ENCODE measurements around the gene TTC7B.

Gene TTC7B

GRCh38 chr14:90813442-90813841, 2.8 kb downstream of the TTC7B start:
- TF ChIP-seq, protein P1, sequence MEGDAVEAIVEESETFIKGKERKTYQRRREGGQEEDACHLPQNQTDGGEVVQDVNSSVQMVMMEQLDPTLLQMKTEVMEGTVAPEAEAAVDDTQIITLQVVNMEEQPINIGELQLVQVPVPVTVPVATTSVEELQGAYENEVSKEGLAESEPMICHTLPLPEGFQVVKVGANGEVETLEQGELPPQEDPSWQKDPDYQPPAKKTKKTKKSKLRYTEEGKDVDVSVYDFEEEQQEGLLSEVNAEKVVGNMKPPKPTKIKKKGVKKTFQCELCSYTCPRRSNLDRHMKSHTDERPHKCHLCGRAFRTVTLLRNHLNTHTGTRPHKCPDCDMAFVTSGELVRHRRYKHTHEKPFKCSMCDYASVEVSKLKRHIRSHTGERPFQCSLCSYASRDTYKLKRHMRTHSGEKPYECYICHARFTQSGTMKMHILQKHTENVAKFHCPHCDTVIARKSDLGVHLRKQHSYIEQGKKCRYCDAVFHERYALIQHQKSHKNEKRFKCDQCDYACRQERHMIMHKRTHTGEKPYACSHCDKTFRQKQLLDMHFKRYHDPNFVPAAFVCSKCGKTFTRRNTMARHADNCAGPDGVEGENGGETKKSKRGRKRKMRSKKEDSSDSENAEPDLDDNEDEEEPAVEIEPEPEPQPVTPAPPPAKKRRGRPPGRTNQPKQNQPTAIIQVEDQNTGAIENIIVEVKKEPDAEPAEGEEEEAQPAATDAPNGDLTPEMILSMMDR (IDR thresholded peaks at IDR 0.05), result no peak

DNA sequence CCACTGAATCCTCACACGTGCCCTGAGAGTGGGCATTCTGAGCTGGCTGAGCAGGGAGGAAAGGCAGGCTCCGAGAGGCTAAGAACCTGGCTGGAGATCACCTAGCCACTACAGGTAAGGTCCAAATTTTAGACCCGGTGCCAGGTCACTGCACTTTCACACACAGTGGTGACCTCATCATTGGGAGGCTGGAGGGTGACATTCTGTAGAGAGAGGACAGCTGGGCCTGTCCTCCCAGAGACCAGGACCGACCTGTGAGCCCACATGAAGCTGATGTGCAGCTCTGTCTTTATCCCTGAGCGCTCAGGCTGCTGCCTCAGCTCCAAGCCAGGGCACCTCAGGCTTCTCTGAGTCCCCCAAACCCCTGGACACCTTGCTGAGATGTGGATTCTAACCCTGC, 4.1 kb downstream of the TTC7B start:
- TF ChIP-seq, protein P1 (IDR thresholded peaks at IDR 0.05), result no peak

DNA sequence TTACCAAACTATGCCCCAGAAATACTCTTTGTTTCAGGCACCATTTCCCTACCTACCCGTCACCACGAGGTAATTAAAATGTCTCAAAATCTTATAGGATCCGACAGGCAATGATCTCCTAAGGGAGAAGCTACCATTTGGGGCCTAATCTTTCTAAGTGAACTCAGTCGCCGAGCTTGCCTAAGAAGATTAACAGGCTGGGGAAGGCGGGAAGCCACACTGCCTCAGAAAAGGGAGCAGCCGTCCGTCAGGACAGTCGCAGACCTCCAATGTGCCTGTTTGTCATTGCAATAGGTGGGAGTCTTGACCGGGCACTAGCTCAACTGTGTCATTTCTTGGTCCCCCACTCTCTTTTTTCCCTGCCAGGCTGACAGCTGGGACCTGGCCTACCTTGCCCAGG, 4.6 kb downstream of the TTC7B start:
- TF ChIP-seq, protein P1 (IDR thresholded peaks at IDR 0.05), result no peak

GRCh38 chr14:90810806-90811205, 5.4 kb downstream of the TTC7B start:
- TF ChIP-seq, protein P1 (IDR thresholded peaks at IDR 0.05), result no peak

DNA sequence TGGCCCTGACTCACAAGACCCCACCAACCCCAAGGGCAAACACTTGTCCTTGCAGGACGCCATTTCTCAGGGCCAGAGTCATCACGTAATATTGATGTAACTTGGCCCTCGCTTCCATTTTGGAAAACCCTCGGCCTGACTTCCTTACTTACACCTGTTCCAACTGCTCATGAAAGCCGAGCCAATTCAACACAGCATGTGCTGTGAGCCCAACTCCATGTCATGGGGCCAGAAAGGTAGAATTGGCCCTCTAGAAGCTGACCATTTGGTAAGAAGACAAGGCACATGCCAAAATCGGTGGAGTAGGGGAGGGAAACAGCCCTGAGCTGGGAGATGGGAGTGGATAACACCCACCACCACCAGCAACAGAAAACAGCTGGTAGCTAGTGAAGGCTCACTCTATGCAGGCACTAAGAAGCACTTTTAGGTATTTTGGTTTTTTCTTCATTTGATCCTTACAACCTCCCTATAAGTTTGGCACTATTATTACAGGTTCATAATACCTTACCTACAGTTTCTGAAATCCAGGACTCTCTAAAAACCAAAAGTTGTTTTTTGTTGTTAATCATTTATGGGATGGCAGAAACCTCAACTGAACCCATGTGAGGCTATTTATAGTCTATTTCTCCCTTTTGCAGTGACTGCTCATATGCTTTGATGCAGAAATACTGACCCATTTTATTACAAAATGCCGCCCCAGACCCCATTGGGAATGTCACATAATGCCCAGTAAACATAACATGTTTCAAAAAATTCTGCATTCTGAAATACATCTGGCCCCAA, 6.5 kb downstream of the TTC7B start:
- TF ChIP-seq, protein P1 (IDR thresholded peaks at IDR 0.05), result no peak

DNA sequence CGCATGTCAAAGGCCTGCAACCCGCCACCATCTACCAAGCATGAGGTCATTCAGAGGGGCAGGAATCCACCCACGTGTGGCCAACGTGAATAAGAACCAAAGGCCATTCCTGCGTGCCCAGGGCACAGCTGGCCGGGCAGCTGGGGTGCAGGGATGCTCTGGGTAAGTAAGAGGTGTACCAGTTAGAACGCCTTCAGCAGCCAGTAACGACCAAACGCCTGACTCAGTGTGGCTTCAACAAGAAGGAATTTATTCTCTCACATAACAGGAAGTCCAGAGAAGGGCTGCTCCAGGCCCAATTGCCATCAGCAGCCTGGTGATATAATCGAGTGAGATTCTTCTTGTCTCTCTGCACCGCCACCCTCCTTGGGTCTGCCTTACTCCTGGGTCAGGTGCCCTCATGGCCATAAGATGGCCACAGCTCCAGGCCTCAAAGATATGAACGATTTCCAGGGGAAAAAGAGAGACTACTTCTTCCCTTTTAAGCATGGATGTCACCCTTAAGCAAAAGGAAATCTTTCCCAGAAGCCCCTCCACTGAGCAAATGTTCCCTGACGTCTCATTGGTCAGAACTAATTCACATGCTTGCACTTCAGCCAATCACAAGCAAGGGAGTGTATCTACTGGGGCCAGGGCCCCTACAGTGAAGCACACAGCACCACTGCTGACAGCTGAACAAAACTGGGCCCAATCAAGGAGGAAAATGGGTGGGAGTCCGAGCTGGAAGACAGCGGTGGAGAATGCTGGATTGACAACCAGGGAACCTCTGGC, 7.3 kb downstream of the TTC7B start:
- TF ChIP-seq, protein P1 (IDR thresholded peaks at IDR 0.05), result no peak

- TF ChIP-seq, protein P1 (IDR thresholded peaks at IDR 0.05), result no peak
Observed at GRCh38 chr14:90807060-90807459, 9.2 kb downstream of the TTC7B start.

Measured in LNCAP (cell line).